H4 (cell line): Measurements from ENCODE around the gene POC5. TPM values are rescaled to one million over a fixed set of nuclear protein-coding genes. Genes with fewer than 3 reads are reported as not detected.
"Not testable (repeated sequence)": the region's sequence is repeated elsewhere in the genome, so short reads cannot be mapped to it uniquely, and the experiment has no call there.

ENCODE experiments used
- DNase-seq: peaks from one replicate; pipeline ENCODE4 v3.0.0-alpha.2; 2015; ENCODE audit warnings: low spot score
- total RNA-seq: library from RNA; depleted of rRNA; stranded (reverse); fragments of >200 nt; shearing (Covaris generic); gene quantifications from 2 replicates; pipeline ENCODE4 v1.2.3, GENCODE V29; 2014

The POC5 gene
- total RNA-seq, 1 experiment from 2014 or later = 43.9 TPM

GRCh38 chr5:75706016-75706415, 11.2 kb downstream of the POC5 start:
- DNase-seq = no peak

DNA sequence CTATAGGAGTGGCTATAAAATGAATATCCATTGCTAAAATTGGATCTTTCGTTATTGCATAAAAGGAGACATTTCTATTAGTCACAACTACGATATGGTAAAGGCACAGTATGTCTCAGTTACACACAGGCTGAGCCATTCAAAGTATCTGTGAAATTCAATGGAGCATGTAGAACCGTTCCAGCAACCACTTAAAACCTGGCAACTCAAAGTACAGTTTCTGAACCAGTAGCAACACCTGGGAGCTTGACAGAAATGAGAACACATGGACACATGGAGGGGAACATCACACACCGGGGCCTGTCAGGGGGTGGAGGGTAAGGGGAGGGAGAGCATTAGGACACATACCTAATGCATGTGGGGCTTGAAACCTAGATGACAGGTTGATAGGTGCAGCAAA, 15.4 kb downstream of the POC5 start:
- no peak for DNase-seq

- not testable (repeated sequence) for DNase-seq
Observed at GRCh38 chr5:75695472-75696351, 21.5 kb downstream of the POC5 start.

GRCh38 chr5:75694781-75695180, 22.5 kb downstream of the POC5 start:
- no peak for DNase-seq

DNA sequence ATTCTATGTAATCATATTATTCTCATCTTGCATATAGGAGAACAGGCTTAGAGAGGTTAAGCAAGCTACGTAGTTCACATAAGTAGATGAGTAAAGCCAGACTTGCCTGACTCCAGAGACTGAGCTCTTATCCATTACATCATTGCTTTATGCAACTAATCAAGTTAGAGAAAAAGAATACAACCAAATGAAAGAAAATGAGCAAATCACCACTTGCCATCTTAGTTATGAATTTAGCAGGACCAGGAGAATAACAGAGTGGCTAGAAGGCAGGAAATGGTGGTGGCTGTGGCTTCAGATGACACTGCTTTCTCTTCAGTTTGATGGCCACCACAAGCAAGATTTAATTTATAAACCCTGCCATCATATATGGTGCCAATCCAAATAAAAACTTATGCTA, 26.6 kb downstream of the POC5 start:
- no peak for DNase-seq

GRCh38 chr5:75686480-75686879, 30.8 kb downstream of the POC5 start:
- no peak for DNase-seq

DNA sequence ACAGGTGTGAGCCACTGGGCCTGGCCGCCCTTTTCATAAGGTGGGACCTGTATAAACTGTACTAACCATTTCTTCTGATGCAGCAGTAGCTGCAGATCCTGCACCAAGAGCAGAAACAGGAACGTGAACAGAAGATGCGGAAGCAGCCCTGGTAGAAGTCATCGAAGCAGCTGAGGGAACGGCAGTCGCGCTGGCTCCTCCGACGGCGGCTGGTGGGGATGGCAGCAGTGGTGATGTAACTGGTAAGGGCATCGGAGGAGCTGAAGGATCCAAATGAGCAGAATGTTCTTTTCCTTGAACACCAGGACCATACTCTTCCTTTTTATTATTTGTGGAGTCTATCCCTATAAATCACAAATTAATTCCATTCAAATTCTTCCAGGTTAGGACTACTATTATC, 32.1 kb downstream of the POC5 start:
- DNase-seq = no peak

DNA sequence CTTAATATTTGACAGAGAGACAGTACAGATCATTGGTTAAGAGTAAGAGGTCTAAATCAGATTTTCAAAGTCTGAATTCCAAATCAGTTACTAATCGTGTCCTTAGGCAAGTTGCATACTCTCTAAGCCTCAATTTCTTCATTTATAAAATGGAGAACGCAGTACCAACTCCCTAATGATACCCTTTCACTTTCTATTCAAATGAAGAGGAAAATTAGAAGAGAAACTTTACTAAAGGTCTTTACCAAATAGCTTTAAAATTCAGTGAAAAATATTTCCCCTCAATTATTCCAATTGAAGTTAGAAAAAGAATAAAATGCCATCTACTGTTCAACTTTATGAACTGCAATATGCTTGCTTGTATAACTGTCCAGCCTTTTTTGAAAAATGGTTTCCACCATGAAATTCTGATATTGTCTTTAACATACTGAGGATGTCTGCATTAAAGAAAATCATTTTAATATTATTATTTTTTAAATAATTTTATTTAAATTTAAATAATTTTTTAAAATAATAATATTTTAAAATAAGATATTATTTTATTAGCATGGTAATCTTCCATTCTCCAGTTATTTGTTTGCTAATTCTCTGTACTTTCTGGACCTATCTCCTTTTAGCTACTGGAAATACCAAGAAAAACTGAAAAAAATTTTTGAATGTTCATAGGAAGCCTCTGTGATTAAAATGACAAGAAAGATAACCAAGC, 36.0 kb downstream of the POC5 start:
- no peak for DNase-seq

DNA sequence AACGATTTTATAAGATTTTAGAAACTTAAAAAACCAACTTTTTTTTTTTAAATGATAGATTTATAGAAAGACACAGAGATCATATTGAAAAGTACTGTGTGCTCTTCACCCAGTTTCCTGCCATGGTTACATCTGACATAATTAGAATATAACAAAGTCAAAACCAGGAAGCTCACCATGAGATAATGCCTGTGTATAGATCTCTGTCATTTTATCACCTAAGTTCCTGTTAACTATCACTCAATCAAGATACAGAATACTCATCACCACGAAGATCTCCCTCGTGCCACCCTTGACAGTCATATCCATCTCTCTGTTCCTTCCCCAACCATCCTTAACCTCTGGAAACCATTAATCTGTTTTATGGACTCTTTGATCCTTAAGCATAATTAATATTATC, 39.1 kb downstream of the POC5 start:
- DNase-seq = no peak

GRCh38 chr5:75677607-75678006, 39.6 kb downstream of the POC5 start:
- DNase-seq = no peak

DNA sequence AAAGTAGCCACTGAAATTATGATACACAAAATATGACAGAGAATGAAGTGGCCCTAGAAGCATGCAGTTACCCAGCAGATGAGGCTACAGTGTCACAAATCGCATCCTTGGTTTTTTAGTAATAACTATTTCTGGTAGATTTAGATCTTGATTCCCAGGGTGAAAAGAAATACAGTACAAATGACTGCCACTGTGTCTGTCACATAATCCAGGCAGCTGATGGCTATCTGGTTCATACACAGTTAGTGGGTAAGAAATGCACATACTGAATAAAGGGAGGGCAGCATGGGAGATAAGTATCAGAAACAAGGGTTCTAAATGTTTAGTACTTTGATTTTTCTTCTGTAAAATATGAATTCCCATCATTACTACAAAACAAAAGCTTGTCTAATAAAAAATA, 41.5 kb downstream of the POC5 start:
- no peak for DNase-seq

GRCh38 chr5:75672616-75673015, 44.6 kb downstream of the POC5 start:
- no peak for DNase-seq

GRCh38 chr5:75671506-75671905, 45.7 kb downstream of the POC5 start:
- no peak for DNase-seq

DNA sequence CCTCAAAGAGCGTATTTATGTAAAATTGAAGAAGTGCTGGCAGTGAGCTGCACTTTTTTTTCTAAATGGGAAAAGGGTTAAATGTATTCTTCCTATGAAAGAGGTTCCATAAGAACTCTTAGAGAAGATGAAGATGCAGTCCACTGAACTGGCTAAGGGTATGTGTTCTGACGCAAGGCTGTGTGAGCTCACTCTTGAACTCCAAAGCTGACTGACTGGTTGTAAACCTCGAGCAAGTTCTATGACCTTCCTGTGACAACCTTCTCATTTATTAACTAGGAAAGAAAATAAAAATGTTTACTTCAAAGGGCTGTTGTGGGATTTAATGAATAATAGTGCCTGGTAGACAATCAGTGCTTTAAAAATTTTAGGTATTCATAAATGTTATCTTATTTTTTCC, 46.7 kb downstream of the POC5 start:
- DNase-seq = no peak

DNA sequence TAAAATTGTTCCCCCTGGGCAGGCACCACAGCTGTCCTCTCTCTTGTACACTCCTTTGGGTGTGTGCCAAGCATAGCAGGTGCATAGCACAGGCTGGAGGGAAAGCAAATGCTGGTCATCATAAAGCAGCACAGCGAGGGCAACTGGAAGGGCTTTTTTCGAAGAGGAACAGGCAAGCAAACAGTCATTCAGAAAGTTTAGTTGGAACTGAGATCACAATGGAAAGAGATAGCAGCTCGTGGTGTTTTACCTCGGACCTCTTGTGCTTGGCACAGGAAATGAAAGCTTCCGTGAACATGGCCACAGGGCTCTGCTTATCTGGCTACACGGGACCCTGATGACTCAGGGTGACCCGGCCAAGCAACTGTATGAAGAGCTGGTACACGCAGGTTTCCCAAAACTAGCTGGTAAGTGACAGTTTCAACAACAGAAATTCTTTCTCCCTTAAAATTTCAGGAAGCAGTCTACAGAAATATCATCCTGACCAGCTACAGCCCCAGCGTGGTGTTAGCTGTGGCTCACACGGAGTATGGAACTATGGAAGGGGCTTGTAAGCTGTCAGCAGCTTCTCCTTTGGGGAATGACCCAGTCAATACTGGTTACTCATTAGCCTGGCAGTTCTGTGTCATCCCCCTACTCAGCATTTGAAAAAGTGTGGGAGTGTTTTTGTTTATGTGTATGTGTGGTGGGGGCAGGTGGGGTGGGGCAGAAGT, 48.1 kb downstream of the POC5 start:
- DNase-seq = no peak

GRCh38 chr5:75668445-75668844, 48.8 kb downstream of the POC5 start:
- no peak for DNase-seq

DNA sequence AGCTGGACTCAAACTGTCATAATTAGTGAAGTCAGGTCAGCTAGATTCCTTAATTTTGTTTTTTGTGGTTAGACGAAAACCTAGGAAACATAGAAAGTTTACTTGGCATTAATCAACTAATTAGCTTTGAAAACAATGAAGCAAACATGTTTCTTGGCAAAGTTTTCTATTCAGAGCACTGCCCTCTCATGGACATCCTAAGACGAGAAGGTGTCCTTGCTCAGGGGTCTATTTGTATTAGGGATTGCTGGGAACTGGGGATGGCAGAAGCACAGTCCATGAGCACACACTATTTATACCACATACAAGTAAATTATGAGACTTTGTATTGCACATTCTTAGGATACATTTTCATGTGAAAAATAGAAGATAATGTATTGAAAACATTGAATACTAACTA, 49.7 kb downstream of the POC5 start:
- DNase-seq = no peak

- DNase-seq = no peak
Observed at GRCh38 chr5:75666801-75667200, 50.4 kb downstream of the POC5 start.

- DNase-seq = no peak
Observed at GRCh38 chr5:75664979-75665378, 52.3 kb downstream of the POC5 start.

DNA sequence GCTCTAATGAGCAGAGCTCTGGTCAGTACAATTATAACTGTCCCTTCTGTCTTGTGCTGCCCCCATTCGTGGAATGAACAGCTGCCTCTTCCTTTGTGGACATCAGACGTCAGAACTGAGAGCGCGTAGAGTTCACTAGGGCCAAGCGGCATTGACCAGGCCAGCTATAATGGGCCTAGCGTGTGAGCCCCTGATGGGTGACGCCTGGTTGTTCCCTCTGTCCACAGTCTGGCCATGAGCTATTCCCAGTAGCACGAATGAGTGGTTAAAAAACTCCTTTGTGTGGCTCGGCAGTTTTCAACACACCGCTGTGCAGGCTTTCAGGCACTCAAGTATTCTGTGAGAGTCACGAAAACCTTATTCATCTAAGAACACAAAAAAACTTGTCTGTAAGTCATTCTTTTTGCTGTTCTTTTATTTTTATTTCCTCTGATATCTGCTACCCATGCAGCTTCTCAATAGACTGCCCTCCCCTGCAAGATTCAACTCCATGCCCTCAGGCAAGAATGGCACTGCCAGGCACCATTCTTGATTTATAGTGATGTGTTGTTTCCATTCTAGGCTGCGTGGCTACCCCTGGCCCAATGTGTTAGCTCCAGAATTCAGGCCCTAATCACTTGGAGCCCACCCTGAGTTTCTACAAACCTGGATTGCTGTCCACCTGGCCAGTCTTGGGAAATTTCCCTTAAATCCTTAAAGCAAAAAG, 53.5 kb downstream of the POC5 start:
- DNase-seq = no peak

- no peak for DNase-seq
Observed at GRCh38 chr5:75662061-75662460, 55.2 kb downstream of the POC5 start.
